NCI-H748 (cell line): Measurements from ENCODE around the gene KRT77.
"Not testable (repeated sequence)": the region's sequence is repeated elsewhere in the genome, so short reads cannot be mapped to it uniquely, and the experiment has no call there.

Experiments
- DNase-seq: peaks from one replicate; lab custom pipeline; 2025; ENCODE audit not compliant: unreplicated experiment; lab: John Stamatoyannopoulos, UW

The KRT77 gene

DNA sequence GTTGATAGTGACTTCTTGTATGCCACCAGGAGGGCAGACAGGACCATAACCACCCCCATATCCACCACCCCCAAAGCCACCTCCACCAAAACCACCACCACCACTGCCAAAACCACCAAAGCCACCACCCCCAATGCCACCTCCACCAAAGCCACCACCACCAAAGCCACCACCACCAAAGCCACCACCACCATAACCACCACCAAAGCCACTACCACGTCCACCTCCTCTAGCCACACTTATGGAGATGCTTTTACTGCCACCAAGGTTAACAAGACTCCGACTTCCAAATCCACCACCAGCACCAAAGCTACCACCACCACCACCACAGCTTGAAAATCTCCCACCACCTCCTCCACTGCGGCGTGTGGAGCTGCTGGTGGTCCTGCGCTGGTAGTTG, 23.4 kb downstream of the KRT77 start:
- DNase-seq: no peak

DNA sequence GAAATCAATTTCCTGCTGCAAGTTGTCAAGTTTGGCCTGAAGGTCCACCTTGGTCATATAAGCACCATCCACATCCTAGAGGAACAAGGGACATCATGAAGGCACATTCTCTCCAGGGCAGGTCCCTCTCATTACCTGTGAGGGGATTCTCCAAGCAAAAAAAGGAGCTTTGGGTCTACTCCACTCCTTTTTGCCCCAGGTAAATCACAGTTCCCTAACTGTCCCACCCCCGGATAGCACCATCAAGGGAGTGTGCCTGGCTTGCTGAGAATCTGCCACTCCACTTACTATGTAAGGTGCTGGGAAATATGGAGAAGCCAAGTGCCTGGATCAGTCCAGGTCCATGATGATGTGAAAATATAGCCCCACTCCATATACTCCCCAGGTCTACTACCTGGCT, 25.7 kb downstream of the KRT77 start:
- no peak for DNase-seq

GRCh38 chr12:52677126-52677525, 26.2 kb downstream of the KRT77 start:
- DNase-seq: no peak

- no peak for DNase-seq
Observed at GRCh38 chr12:52676163-52676562, 27.2 kb downstream of the KRT77 start.

- no peak for DNase-seq
Observed at GRCh38 chr12:52675301-52675701, 28.0 kb downstream of the KRT77 start.

DNA sequence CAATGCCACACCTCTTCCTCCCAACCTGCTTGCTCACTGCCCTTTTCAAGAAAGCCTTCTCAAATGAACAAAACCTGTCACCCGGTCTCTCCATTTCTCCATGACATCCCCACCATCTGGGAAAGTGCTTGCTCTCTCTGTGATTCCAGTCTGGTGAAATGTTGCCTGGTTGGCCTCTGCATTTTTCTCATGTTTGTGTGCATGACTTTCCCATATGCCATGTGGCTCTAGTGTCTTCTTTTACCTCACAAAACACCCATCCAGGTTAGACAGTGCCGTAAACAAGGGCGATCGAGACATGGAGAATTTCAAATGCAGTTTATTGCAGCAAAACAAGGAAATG, 28.9 kb downstream of the KRT77 start:
- no peak for DNase-seq

DNA sequence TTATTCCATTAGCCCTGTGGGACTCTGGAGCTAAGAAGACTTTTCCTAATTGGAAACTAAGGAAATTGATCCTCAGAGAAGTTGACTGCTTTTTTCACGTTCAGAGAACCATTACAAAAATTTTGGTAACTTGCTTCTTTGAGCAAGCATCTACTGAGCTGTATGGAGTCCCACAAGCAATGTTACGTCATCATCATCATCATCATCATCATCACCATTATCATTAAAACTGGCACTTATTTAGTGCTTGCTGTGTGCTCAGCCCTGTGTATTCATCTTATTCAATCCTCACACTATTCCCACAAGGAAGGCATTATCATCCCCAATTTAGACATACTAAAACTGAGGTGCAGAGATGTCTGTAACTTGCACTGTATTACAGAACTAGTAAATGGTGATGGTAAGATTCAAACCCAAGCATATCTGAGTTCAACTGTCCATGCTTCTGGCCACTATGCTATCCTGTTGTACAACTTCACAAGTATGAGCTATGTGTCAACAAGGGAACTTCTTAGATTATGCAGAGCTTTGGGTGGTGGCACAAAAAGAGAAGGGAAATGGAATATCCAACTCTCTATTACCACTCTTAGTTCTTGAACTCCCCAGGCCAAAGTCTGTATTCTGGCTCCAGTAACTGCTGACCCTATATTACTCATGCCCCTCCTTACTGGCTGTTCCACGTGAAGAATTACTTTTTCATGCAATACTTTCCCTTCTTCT, 29.5 kb downstream of the KRT77 start:
- no peak for DNase-seq

GRCh38 chr12:52673217-52673616, 30.1 kb downstream of the KRT77 start:
- DNase-seq: no peak

DNA sequence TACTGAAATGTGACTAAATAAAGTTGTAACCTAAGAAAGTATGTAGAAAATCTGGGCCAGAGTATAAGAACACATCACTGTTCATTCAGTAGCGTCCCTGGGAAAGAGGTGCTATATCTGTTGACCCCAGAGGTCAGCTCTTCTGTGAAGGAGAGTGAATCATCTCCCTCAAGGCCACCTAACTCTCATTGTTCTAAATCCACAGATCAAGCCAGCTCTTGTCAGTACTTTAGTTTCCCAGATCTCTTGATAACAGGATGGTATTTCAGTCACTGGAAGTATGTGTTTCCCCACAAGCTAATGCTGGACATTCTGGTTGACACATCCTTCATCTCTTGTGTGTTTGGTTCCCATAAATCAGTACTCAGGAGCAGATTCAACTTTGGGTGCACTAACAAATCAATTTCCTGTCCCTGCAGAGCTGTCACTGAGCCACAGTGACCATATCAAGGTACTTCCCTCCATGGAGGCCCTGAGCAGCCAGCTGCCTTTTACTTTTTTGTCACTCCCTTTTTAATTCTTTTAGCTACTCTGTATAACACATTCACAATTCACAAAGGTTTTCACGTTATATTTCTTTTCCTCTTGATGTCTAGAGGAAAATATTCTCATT, 30.9 kb downstream of the KRT77 start:
- DNase-seq: no peak

DNA sequence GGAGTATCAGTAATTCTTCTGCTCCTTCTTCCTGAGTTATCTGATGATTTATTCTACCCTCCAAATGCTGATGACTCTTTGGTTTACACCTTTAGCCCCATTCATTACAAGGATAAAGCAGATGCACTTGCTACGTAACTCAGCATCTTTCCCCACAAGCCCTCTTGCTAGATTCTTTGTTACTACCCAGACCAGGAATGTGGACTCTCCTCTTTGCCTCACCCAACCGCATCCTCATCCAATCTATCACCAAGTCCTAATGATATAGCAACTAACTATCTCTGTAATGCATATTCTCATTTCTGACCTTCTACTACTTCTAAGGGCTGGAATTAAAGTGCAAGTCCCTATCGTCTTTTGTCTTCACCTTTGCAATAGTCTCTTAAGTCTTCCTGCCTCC, 32.4 kb downstream of the KRT77 start:
- no peak for DNase-seq

- DNase-seq: no peak
Observed at GRCh38 chr12:52670506-52670905, 32.8 kb downstream of the KRT77 start.

- DNase-seq: not testable (repeated sequence)
Observed at GRCh38 chr12:52669941-52670340, 33.4 kb downstream of the KRT77 start.

DNA sequence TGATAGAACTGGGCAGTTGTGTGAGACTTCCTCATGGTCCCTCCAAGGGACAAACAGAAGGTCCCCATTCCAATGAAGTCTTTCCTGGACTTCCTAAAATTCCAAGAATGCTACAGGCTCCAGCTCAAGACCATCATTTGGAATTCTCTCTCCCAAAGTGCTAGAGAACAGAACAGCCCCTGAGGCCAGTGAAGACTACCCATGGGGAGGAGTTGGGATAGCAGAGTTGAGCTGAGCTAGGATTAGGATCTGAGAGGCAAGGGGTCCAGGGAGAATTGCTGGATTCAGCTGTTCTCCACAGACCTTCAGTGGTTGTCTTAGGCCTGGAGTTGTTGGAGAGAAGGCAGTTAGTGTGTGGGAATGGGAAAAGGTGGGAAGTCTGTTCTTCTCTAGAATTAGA, 33.9 kb downstream of the KRT77 start:
- DNase-seq: no peak

DNA sequence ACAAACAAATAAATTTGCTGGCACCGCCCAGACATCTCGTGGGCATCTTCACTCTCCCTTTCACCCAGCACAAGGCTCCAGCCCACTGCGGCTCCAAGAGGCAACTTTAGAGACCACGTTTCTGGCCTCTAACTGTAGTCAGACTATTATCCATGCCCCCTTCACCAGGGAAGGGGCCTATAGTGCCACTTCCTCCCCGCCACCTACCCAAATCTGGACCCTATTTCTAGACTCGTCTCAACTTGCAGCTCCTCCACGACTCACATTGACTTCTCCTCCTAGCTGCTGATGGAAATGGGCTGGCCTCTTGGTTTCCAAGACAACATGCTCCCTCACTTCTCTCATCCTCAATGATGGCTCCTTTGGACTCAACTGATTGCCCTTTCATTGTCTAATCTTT, 35.4 kb downstream of the KRT77 start:
- no peak for DNase-seq

GRCh38 chr12:52667509-52667908, 35.8 kb downstream of the KRT77 start:
- DNase-seq: peak; percentile 32

- no peak for DNase-seq
Observed at GRCh38 chr12:52666471-52666870, 36.9 kb downstream of the KRT77 start.

- no peak for DNase-seq
Observed at GRCh38 chr12:52663420-52663819, 39.9 kb downstream of the KRT77 start.

DNA sequence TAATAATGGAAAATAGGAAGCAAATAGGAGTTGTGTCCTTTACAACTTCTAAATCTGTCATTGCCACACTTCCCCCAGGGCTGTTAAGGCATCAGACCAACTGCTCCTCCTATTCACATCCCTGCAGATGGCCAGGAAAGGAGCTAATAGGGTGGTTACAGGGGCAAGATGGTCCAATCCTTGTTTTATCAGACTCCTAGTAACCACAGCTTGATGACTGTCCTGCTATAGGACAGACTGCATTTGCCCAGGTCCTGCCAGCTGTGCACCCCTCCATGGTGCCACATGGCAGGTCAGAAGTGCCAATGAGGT, 40.5 kb downstream of the KRT77 start:
- no peak for DNase-seq

GRCh38 chr12:52662093-52662917, 41.0 kb downstream of the KRT77 start:
- DNase-seq: no peak

DNA sequence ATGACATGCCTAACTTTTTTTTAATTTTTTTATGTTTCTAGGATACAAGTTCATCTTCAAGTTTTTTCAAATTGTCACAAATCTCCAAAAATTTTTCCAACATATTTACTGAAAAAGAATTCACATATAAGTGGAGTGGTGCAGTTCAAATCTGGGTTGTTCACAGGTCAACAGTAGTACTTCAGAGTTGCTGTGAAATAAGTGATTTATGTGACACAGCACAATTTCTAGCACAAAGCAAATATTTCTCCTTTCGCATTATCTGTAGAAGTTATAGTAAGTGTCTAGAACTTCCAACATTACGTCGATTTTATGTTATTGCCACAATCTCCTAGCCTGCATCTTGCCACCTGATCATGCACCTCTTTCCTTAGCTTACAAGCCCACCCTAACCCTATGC, 41.7 kb downstream of the KRT77 start:
- DNase-seq: no peak

GRCh38 chr12:52660934-52661499, 42.3 kb downstream of the KRT77 start:
- DNase-seq: no peak

- DNase-seq: no peak
Observed at GRCh38 chr12:52659951-52660350, 43.4 kb downstream of the KRT77 start.
